Smooth muscle cell (in vitro differentiated cells): ENCODE data around the gene PRMT9. TPM values are rescaled to one million over a fixed set of nuclear protein-coding genes. Genes with fewer than 3 reads are reported as not detected.

Source experiments
- DNase-seq: peaks from one replicate; lab custom pipeline; 2025; ENCODE audit not compliant: unreplicated experiment; lab: John Stamatoyannopoulos, UW
- H2AFZ ChIP-seq: fragments of 200-600 bp; sonication (generic); 2 replicates; pipeline ENCODE4 v1.6.0; 2016; ENCODE audit warnings: antibody characterized with exemption, low read depth, mild to moderate bottlenecking
- H3F3A ChIP-seq: fragments of 200-600 bp; sonication (generic); 2 replicates; pipeline ENCODE4 v1.6.0; 2017; ENCODE audit warnings: antibody characterized with exemption, low read depth
- H3K27ac ChIP-seq: fragments of 200-600 bp; sonication (generic); 2 replicates; pipeline ENCODE4 v1.5.1; 2016; ENCODE audit warnings: low read depth, mild to moderate bottlenecking
- H3K27me3 ChIP-seq: fragments of 200-600 bp; sonication (generic); 2 replicates; pipeline ENCODE4 v1.6.1; 2016; ENCODE audit warnings: low read depth, mild to moderate bottlenecking
- H3K36me3 ChIP-seq: fragments of 200-600 bp; sonication (generic); 2 replicates; pipeline ENCODE4 v1.5.1; 2016; ENCODE audit warnings: low read depth
- H3K4me1 ChIP-seq: fragments of 200-600 bp; sonication (generic); 2 replicates; pipeline ENCODE4 v1.5.1; 2016; ENCODE audit warnings: low read depth
- H3K4me2 ChIP-seq: fragments of 200-600 bp; sonication (generic); 2 replicates; pipeline ENCODE4 v1.6.0; 2016; ENCODE audit warnings: mild to moderate bottlenecking
- H3K4me3 ChIP-seq: fragments of 200-600 bp; sonication (generic); 2 replicates; pipeline ENCODE4 v1.5.1; 2016; ENCODE audit warnings: mild to moderate bottlenecking
- H3K79me2 ChIP-seq: fragments of 200-600 bp; sonication (generic); 2 replicates; pipeline ENCODE4 v1.6.0; 2016; ENCODE audit warnings: low read depth, mild to moderate bottlenecking
- H3K9ac ChIP-seq: fragments of 200-600 bp; sonication (generic); 2 replicates; pipeline ENCODE4 v1.6.0; 2016; ENCODE audit warnings: low read depth
- H3K9me3 ChIP-seq: fragments of 200-600 bp; sonication (generic); replicated peaks from 2 replicates; pipeline ENCODE4 v1.5.1; 2016; ENCODE audit warnings: low read depth
- H4K20me1 ChIP-seq: fragments of 200-600 bp; sonication (generic); 2 replicates; pipeline ENCODE4 v1.6.0; 2016; ENCODE audit warnings: low read depth
- whole genome bisulfite sequencing: methylation state at CpG from one replicate; pipeline ENCODE4 v1.1.7; 2016; ENCODE audit warnings: low lambda C conversion rate; 5-methylcytosine and 5-hydroxymethylcytosine counted together
- polyA plus RNA-seq: library from polyadenylated mRNA; unstranded; fragments of >200 nt; fragmentation: Nextera tagmentation; extraction: Ambion mirVana; gene quantifications from 2 replicates; pipeline ENCODE4 v1.2.1, GENCODE V29; 2016
- total RNA-seq: library from RNA; depleted of rRNA; stranded (reverse); fragments of >200 nt; gene quantifications from 2 replicates; pipeline ENCODE4 v1.2.3, GENCODE V29; 2014
- TF ChIP-seq, protein P1 (sequence below): fragments of 200-600 bp; sonication (generic); IDR thresholded peaks from 2 replicates; pipeline ENCODE4 v1.5.1; 2017; ENCODE audit warnings: borderline replicate concordance, mild to moderate bottlenecking, antibody characterized with exemption; ENCODE audit not compliant: insufficient read depth, poor library complexity, severe bottlenecking

The PRMT9 gene
- total and polyA plus RNA-seq, 2 experiments from 2014 or later: 5.5 to 6.4 TPM

DNA sequence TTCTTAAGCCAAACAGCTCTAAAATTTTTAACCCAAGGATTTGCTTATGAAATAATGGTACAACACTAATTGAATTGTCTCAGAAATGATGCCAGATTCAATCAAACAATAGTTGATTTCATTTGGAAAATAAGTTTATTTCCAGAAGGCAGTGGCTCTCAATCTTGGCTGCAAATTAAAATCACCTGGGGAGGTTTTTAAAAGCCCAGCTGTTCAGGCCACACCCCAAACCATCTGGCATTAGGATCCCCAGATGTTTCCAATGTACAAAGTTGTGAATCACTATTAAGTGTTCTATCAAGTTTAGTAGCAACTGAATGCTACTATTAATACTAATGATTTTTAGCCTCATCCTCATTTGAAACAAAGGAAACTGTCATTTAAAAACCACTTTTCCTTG, 44.6 kb downstream of the PRMT9 start:
- Histone ChIP-seq H3K4me1 (peaks cover 3% of the 10 kb centered on the region), H2AFZ (no peak overlapping the region), H4K20me1 (peaks cover 3% of the 10 kb centered on the region), H3K79me2 (no peaks in the 10 kb centered on the region), H3K36me3 (peaks cover 30% of the 10 kb centered on the region), H3F3A (no peaks in the 10 kb centered on the region), H3K27me3 (no peaks in the 10 kb centered on the region), H3K4me2 (no peak overlapping the region), H3K9me3 (no peaks in the 10 kb centered on the region), H3K4me3 (no peak overlapping the region), H3K27ac (no peak overlapping the region), H3K9ac (no peak overlapping the region)
- no peak for DNase-seq
- TF ChIP-seq, protein P1, sequence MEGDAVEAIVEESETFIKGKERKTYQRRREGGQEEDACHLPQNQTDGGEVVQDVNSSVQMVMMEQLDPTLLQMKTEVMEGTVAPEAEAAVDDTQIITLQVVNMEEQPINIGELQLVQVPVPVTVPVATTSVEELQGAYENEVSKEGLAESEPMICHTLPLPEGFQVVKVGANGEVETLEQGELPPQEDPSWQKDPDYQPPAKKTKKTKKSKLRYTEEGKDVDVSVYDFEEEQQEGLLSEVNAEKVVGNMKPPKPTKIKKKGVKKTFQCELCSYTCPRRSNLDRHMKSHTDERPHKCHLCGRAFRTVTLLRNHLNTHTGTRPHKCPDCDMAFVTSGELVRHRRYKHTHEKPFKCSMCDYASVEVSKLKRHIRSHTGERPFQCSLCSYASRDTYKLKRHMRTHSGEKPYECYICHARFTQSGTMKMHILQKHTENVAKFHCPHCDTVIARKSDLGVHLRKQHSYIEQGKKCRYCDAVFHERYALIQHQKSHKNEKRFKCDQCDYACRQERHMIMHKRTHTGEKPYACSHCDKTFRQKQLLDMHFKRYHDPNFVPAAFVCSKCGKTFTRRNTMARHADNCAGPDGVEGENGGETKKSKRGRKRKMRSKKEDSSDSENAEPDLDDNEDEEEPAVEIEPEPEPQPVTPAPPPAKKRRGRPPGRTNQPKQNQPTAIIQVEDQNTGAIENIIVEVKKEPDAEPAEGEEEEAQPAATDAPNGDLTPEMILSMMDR: no peak

- H3K4me3 ChIP-seq: no peak overlapping the region
- no peaks in the 10 kb centered on the region for H3K9me3 ChIP-seq
- H3K4me2 ChIP-seq: no peak overlapping the region
- H3K4me1 ChIP-seq: peaks cover 3% of the 10 kb centered on the region
- peaks cover 3% of the 10 kb centered on the region for H4K20me1 ChIP-seq
- H3K36me3 ChIP-seq: peaks cover 32% of the 10 kb centered on the region
- no peaks in the 10 kb centered on the region for H3K79me2 ChIP-seq
- 83% methylated on average over 2 of the region's 2 CpGs for WGBS
- no peaks in the 10 kb centered on the region for H3K27me3 ChIP-seq
- no peaks in the 10 kb centered on the region for H3F3A ChIP-seq
- no peak overlapping the region for H2AFZ ChIP-seq
- no peak overlapping the region for H3K27ac ChIP-seq
- H3K9ac ChIP-seq: no peak overlapping the region
- TF ChIP-seq, protein P1: no peak
- no peak for DNase-seq
Observed at GRCh38 chr4:147638942-147639341, 45.0 kb downstream of the PRMT9 start.

DNA sequence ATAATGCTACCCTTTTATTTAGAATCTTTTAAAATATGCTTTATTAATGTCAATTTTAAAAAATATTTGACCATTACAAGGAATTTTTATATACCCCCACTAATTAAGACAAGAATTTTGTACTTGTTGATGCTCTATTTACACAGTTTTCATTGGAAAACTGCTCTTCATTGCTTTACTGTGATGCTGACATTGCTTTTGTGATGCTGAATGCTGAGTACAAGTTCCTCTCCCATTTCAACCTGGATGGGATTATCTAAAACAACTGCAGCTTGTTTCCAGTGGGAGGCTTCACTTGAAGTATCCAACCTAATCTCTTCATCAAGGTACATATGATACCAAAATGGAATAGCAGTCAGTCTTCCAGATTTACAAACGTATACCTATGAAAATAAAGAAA, 45.6 kb downstream of the PRMT9 start:
- H3K9me3 ChIP-seq: no peaks in the 10 kb centered on the region
- 76% methylated on average over 1 of the region's 1 CpG for WGBS
- H3K79me2 ChIP-seq: no peaks in the 10 kb centered on the region
- H3K27me3 ChIP-seq: no peaks in the 10 kb centered on the region
- no peak overlapping the region for H3K9ac ChIP-seq
- H3F3A ChIP-seq: no peaks in the 10 kb centered on the region
- DNase-seq: no peak
- TF ChIP-seq, protein P1: no peak
- H3K27ac ChIP-seq: no peak overlapping the region
- peaks cover 32% of the 10 kb centered on the region for H3K36me3 ChIP-seq
- peaks cover 3% of the 10 kb centered on the region for H3K4me1 ChIP-seq
- no peak overlapping the region for H3K4me3 ChIP-seq
- no peak overlapping the region for H3K4me2 ChIP-seq
- H4K20me1 ChIP-seq: peaks cover 3% of the 10 kb centered on the region
- no peak overlapping the region for H2AFZ ChIP-seq

DNA sequence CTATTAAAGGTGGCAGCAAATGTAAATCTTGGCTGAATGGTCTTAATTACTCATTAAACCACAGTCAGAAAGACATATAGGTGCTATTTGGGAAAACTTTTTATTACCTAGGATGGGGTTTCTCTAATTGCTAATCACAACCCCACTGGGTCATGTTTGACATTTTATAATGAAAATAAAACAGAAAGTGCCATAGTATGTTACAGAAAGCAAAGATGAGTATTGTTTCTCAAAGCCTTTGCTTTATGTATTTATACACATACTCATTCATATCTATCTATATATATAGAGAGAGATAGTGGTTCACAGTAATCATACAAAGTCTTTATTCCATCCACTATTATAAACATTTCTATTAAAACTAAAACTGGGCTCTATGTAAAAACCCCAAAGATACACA, 48.6 kb downstream of the PRMT9 start:
- Histone ChIP-seq H3F3A (no peaks in the 10 kb centered on the region), H3K79me2 (no peaks in the 10 kb centered on the region), H3K4me1 (peaks cover 3% of the 10 kb centered on the region), H3K9me3 (no peaks in the 10 kb centered on the region), H2AFZ (no peak overlapping the region), H3K36me3 (peaks cover 46% of the 10 kb centered on the region), H3K9ac (no peak overlapping the region), H3K4me2 (no peak overlapping the region), H3K27me3 (no peaks in the 10 kb centered on the region), H4K20me1 (peaks cover 3% of the 10 kb centered on the region), H3K27ac (no peak overlapping the region), H3K4me3 (no peak overlapping the region)
- no peak for DNase-seq
- TF ChIP-seq, protein P1: no peak
